PC-3 (cell line): ENCODE data around the gene FRK.

Experiments
- EZH2 ChIP-seq: fragments of 300-600 bp; sonication (generic); IDR thresholded peaks from one replicate; pipeline ENCODE4 v1.6.1; 2017; ENCODE audit warnings: antibody characterized with exemption, mild to moderate bottlenecking, low read length; ENCODE audit not compliant: unreplicated experiment
- EZH2phosphoT487 ChIP-seq: fragments of 300-600 bp; sonication (generic); IDR thresholded peaks from 2 replicates; pipeline ENCODE4 v1.6.1; 2018; ENCODE audit warnings: mild to moderate bottlenecking, antibody characterized with exemption, low read length, borderline replicate concordance
- TF ChIP-seq, protein P1 (sequence below): fragments of 300-600 bp; sonication (generic); conservative IDR thresholded peaks from 2 replicates; pipeline ENCODE4 v1.5.1; 2017; ENCODE audit warnings: antibody characterized with exemption, low read depth, mild to moderate bottlenecking, low read length

- TF ChIP-seq, protein P1, sequence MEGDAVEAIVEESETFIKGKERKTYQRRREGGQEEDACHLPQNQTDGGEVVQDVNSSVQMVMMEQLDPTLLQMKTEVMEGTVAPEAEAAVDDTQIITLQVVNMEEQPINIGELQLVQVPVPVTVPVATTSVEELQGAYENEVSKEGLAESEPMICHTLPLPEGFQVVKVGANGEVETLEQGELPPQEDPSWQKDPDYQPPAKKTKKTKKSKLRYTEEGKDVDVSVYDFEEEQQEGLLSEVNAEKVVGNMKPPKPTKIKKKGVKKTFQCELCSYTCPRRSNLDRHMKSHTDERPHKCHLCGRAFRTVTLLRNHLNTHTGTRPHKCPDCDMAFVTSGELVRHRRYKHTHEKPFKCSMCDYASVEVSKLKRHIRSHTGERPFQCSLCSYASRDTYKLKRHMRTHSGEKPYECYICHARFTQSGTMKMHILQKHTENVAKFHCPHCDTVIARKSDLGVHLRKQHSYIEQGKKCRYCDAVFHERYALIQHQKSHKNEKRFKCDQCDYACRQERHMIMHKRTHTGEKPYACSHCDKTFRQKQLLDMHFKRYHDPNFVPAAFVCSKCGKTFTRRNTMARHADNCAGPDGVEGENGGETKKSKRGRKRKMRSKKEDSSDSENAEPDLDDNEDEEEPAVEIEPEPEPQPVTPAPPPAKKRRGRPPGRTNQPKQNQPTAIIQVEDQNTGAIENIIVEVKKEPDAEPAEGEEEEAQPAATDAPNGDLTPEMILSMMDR, result no peak
- no peak for TF ChIP-seq EZH2
- TF ChIP-seq EZH2phosphoT487, result no peak
Measured at GRCh38 chr6:116090251-116090650, 29.6 kb upstream of the FRK start.
